GM12801 (cell line): ENCODE data around the gene BAZ2A.

Experiments
- TF ChIP-seq, protein P1 (sequence below): IDR thresholded peaks from one replicate; pipeline ENCODE4 v1.5.1; 2011; ENCODE audit warnings: control low read depth; ENCODE audit not compliant: insufficient read length; ENCODE audit errors: extremely low read depth

BAZ2A gene

GRCh38 chr12:56622535-56622934 is 7.6 kb downstream of the BAZ2A start:
- TF ChIP-seq, protein P1, sequence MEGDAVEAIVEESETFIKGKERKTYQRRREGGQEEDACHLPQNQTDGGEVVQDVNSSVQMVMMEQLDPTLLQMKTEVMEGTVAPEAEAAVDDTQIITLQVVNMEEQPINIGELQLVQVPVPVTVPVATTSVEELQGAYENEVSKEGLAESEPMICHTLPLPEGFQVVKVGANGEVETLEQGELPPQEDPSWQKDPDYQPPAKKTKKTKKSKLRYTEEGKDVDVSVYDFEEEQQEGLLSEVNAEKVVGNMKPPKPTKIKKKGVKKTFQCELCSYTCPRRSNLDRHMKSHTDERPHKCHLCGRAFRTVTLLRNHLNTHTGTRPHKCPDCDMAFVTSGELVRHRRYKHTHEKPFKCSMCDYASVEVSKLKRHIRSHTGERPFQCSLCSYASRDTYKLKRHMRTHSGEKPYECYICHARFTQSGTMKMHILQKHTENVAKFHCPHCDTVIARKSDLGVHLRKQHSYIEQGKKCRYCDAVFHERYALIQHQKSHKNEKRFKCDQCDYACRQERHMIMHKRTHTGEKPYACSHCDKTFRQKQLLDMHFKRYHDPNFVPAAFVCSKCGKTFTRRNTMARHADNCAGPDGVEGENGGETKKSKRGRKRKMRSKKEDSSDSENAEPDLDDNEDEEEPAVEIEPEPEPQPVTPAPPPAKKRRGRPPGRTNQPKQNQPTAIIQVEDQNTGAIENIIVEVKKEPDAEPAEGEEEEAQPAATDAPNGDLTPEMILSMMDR = no peak

DNA sequence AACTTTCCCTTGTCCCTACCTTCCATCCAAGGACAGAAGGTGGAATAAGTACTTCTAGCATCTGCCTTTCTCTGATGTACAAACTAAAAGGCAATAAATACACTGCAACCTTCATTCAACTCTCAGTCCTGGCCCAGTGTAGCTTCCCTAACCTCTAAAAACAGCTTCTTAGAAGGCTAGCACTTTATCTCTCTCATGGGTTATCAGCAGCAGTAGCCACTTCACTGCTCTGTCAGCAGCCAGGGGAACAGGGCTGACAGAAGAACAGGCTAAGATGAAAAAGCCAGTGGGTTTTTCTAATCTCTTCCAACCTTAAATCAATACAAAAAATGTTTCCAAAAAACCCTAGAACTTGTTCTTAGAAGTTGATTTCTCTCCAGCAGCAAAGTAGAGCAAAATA is 13.2 kb downstream of the BAZ2A start:
- TF ChIP-seq, protein P1 = no peak

DNA sequence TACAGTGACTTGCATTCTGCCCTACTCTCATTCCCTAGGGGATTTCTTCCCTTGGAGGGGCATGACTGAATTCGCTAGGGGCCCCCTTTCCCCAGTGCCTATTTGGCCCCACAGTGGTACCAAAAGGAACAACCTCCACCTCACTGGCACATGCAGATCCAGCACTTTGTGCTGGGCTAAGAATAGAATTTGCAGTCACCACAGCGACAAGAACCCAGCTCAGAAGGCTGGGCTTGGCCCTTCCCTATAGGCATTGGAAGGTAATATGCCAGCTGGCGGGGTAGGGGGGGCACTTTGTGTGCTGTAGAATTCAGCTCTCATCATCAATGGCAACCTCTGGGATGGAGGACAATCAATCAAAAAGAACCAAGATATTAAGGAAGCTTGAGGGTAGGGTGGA is 13.9 kb downstream of the BAZ2A start:
- TF ChIP-seq, protein P1 = no peak

DNA sequence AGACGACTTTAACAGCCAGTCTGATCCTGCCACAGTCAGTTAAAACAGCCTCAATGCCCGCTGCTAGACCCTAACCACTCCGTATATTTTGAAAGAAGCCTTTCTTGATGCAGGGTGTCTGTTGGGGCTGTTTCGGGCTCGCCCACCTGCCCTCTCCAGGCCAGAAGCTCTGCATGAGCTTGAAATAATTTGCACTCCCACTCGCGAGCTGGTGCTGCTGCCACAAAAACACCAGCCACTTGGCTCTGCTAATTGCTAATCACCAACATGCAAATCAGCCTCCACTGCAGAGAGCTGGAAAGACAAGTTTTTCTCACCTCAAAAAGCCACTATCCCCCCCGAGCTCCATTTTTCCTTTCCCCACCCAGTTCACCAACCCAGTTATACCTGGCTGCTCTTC is 15.5 kb downstream of the BAZ2A start:
- TF ChIP-seq, protein P1 = no peak

- TF ChIP-seq, protein P1 = no peak
Measured at GRCh38 chr12:56604355-56604754, 25.8 kb downstream of the BAZ2A start.

DNA sequence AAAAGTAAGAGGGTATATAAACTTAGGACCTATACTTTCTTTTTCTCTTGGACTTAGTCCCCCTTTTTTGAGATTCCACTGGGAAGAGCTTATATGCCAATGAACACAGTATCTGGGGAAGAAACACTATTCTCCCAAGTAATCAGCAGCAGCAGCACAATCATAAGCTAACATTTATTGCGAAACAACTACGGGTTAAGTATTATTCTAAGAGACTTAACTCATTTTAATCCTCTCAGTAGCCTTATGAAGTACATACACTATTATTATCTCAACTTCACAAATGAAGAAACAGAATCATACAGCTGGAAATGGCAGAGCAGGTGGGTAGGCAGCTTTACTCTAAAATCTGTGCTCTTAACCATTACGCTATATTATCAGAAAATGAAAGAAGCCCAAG is 27.9 kb downstream of the BAZ2A start:
- TF ChIP-seq, protein P1 = no peak

DNA sequence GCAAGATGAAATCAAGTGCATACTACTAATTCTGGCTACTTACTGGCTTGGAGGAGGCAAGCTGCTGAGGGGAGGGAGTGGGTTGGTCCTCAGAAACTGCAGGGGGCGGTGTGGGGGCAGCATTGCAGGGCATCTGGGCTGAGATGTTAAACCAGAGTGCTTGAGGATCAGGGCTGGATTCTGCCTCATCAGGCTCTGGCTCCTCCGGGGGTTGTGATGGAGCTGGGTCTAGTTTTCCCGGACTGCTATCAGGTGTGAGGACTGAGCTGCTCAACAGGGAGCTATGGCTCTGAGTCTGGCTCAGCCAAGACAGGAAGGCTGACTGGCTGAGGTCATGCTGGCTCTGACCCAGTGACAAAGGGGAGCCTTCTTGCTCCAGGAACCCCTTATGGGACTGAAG is 28.6 kb downstream of the BAZ2A start:
- TF ChIP-seq, protein P1 = no peak

- TF ChIP-seq, protein P1 = no peak
Measured at GRCh38 chr12:56600753-56601152, 29.4 kb downstream of the BAZ2A start.
